Islet of Langerhans (tissue), 1 donor: ENCODE results near the gene BPIFA2.
"Not testable (repeated sequence)": the region's sequence is repeated elsewhere in the genome, so short reads cannot be mapped to it uniquely, and the experiment has no call there.

Experiments
- FAIRE-seq: peaks from one replicate; lab custom pipeline; 2011; peaks lifted over from hg19 to GRCh38; lab: Jason Lieb, UNC

BPIFA2 gene

DNA sequence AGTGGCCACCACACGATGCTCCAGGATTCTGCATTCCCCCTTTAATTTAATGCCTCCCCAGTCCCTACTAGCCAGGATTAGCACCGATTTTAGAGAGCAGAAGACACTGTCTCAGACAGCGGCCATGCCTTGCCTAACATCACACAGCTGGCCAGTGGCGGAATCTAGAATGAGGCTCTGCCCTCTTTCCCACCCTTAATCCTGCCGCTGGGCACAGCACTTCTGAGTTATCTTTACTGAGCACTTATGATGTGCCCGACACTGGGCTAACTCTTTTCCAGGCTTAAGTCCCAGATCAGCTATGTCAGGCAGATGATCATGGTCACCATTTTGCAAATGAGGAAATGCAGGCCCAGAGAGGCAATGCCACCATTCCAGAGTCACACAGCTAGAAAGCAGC is 5.6 kb upstream of the BPIFA2 start:
- no peak for FAIRE-seq

DNA sequence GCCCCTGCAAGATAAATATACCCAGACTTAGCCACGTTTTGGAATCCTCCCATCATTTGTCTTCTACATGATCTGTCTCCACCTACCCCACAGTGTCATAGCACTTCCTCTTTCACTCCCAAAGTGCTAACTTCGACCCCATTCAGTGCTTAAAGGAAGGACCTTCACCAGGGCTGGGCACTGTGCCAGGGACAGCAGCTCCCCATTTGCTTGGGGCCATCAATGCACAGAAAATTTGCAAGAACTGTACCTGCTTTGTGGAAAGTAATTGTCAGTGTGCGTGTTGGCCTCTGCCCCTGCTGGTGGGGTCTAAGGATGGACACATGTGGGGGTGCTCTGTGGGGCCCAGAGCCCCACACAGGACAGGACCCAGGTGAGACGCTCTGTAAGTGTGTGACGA is 5.2 kb upstream of the BPIFA2 start:
- FAIRE-seq = no peak

DNA sequence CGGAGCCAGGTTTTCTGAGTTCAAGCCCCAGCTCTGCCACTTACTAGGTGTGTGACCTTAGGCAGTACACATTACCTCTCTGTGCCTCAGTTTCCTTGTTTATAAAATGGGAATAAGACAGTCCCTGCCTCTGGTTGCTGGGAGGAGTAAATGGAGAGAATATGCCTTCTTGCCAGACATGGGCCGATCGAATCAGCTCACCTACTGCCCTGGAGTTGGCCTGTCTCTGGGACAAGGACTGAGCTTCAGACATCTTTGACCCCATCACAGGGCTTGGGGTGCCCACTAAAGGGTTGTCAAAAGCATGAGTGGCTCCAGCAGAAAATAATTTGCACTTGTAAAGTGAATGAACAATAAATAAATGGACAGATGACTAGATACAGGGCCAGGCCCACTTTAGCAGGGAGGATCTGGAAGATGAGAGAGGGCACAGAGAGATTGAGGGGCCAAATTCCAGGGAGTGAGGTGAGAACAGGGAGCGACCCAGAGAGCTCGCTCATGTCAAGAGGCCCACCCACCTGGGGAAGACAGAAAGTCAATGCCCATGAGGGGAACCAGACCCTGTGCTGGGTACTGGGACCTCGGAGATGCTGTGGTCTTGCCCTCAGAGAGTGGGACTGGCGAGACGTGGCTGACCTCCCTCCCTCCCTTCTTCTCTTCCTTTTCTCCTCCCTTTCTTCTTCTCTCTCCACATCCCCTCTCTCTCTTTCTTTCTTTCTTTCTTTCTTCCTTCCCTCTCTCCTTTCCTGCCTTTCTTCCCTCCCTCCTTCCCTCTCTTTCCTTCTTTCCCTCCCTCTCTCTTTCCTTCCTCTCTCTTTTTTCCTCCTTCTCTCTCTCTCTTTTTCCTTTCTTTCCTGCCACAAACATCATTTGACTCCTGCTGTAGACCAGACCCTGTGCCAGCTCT is 3.9 kb upstream of the BPIFA2 start:
- FAIRE-seq = no peak

DNA sequence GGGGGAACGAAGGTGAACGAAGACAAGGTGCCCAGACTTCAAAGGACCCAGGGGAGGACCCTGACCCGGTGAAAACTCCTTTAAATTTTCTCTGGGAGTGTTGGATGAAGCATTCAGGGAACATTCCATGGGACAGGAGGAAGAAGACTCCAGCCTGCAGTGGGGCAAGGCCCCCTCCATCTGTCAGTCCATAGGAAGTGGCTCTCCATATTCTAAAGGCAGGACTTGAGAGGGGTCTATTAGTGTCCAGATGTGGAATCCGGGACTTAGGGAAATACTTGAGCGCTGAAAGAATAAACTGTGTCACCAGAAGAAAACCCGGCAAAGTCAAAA is 3.2 kb upstream of the BPIFA2 start:
- FAIRE-seq = no peak

DNA sequence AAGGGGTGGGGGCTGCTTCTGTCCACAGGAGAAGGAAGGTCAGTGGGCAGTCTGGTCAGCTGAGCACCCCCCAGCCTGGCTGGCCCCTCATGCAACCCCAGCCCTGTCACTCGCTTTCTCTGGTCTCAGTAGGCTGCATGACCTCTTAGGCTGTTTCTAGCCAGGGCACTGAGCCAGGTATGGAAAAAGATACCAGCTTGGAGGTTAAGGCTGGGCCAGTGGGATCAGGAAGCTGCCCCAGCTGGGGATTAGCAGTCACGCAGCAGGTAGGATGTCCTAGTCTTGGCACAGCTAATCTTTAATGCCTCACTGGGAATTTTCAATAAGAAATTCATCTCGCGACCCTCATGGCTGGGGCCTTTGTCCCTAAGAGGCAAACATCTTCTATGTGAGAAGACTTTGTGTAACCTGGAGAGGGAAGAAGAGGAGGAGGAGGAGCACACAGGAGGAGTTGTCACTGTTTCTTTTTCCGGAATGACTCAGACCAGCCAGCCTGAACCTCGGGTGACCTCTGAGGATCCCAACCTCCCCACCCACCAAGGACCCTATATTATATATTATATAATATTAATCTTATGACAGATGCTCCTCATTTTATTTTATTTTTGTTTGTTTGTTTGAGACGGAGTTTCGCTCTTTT is 2.4 kb upstream of the BPIFA2 start:
- FAIRE-seq = no peak

DNA sequence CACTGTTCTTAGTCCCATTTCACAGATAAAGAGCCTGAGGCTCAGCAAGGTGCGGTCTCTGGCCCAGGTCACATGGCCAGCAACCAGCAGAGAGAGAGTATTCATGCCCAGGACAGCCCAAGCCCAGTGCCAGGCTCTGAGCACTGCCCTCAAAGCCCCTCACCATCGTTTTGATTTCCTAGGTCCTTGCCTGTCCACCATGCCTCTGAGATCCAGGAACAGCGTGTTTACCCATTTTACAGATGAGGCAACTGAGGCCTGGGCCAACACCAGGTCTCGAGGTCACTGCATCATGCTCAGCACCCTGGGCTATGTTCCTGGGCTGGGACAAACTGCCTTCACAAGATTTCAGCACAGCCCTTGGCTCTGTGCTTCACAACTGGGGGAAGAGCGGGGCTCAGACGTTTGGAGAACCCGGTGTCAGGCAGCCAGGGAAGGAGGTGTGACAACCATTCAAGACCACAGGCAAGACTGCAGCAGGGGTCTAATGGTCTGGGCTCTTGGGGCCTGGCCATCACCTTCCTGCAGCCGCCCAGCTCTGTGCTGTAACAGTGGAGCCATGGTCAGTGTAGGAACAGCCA is 1.3 kb upstream of the BPIFA2 start:
- FAIRE-seq = no peak

DNA sequence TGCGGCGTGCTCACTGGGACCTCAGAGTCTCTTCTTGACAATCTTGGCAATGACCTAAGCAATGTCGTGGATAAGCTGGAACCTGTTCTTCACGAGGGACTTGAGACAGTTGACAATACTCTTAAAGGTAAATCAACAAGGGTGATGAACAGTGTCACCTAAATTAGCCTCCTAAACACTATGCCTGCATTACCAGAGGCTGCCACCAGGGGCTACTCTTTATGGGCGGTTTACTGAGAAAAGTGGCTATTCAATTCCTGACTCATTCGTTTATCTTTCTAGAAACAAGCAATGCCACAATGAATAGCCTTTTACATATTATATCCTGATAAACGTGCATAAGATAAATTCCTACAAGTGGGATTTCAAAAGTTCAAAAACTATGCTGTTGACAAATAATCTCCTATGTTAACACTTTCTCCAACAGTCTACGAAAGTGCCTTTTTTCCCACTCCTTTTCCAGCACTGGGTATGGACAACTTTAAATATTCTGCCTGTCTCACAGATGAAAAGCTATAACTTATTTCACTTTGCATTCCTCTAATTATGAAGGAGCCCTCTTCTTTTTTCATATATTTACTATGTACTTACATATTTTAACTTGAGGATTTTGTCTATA is 1.3 kb downstream of the BPIFA2 start:
- FAIRE-seq = no peak

DNA sequence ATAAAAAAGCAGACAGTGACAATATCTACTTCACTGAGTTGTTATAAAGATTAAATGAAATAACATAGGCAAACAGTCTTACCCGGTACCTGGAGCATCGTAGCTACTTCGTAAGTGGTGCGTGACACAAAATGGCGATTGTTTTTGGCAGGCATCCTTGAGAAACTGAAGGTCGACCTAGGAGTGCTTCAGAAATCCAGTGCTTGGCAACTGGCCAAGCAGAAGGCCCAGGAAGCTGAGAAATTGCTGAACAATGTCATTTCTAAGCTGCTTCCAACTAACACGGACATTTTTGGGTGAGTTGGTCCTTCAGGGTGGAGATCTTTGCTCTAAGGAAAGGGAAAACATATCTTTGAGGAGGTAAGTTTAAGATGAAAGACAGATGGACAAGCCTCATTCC is 4.8 kb downstream of the BPIFA2 start:
- FAIRE-seq = no peak

DNA sequence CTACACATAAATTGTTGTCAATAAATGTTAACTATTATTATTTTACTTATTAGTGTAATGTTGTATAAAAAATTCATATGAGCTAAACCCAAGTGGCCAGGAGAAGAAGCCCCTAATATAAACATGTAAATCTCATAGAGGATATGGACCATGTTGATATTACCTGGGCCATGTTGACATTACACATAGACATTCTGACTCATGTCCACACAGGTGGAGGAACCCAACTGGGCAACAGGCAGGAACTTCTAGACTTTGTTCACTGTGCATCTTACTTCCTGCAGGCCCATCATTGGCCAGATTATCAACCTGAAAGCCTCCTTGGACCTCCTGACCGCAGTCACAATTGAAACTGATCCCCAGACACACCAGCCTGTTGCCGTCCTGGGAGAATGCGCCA is 7.2 kb downstream of the BPIFA2 start:
- FAIRE-seq = no peak

DNA sequence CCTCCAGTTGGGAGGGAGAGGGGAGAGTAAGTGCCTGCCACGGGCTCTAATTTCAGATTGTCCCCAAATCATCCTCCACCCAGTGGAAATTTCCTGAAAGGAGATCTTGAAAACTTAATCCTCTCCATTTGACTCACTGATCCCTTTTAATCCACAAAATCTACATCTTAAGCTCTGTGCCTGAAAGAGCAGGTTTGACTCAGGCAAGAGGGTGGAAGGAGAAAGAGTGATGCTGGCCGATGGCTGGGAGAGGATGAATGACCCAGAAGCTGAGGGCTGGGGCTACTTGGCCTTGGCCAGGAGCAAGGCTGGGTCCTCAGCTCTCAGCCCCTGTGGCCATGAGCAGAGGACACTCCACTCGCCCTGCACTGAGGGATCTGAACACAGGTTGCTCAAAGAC is 8.1 kb downstream of the BPIFA2 start:
- FAIRE-seq = no peak

DNA sequence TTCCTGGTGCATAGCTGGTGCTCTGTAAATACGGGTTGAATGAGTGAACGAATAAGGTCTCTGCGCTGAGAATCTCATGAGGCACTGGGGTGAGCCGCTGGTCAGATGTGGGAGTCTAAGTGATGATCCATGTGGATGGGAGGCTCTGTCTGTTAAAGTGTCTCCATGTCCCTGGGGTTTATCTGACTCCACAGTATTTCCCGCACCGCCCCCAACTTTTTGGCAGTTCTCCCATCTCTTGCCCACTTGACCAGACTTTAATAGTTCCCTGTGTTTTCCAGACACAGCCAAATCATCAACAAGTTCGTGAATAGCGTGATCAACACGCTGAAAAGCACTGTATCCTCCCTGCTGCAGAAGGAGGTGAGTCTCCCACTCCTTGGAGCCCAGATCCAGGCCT is 9.9 kb downstream of the BPIFA2 start:
- FAIRE-seq = no peak

DNA sequence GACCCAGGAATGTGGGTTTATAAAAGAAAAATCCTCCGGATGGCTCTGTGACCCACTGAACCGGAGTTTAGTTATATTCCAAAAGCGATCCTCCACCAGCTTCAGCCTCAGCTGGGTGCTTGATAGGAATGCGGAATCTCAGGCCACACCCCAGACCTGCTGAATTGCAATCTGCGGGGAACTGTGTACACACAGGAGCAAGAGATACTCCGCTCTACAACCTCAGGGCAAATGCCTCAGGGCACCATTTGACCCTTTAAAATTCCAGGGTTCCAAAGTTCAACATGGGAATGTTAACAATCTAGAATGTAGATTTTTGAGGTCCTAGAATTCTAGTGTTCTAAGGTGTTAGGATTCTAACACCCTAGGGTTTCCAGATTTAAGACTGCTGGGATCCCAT is 10.8 kb downstream of the BPIFA2 start:
- no peak for FAIRE-seq

DNA sequence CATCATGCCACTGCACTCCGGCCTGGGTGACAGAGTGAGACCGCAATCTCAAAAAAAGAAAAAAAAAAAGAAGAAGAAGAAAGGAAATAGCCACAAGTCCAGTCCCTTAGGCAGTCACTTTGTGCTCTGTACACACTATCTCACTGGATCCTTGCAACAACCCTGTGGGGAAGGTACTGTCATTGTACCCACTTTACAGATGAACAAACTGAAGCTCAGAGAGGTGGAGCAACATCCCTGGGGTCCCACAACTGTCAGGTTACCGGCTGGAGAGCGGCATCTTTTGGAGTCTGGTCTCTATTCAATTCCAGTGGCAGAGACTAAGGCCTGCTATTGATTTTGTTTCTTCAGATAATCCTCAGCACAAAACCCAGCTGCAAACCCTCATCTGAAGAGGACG is 12.2 kb downstream of the BPIFA2 start:
- no peak for FAIRE-seq

DNA sequence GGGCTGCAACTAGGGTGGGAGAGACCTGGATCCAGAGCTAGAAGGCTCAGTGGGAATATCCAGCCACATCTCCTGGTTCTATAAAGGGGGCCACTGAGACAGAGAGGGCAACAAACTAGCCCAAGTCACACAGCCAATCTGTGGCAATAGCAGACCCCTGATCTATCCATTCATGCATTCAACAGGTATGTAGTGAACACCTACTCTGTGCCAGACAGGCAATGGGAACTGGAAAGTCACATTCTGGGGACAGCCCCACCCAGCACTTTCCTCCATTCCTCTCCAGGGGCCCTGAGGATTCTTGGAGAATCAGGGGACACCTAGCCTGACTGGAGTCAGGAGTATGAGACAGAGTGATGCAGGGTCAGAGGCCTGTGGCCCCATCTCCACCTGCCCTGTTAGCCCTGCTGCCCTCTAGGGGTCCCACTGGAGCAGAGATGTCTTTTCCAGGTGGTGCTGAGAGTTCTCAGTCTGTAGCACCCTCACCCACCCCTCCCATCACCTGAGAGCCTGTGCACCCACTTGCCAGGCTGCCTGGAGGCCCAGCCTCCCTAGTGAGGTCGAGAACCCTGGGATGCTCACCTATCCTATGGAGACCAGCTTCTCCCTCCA is 13.6 kb downstream of the BPIFA2 start:
- FAIRE-seq = no peak

DNA sequence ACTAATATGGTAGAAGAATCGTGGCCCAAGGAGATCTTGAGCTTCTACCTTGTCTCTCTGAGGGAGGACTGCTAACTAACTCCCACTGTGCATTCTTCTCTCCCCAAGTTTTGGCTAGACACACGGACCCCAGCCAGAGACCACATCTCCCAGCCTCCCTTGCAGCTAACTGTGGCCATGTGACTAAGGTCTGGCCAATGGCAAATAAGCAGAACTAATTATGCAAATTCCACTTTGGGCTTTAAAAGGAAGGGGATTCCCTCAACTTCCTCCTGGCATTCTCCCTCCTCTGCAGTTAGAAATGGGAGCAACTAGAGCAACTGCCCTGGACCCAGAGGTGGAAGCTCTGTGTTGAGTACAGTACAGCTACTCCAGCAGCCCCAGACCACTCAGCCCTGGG is 15.4 kb downstream of the BPIFA2 start:
- no peak for FAIRE-seq

DNA sequence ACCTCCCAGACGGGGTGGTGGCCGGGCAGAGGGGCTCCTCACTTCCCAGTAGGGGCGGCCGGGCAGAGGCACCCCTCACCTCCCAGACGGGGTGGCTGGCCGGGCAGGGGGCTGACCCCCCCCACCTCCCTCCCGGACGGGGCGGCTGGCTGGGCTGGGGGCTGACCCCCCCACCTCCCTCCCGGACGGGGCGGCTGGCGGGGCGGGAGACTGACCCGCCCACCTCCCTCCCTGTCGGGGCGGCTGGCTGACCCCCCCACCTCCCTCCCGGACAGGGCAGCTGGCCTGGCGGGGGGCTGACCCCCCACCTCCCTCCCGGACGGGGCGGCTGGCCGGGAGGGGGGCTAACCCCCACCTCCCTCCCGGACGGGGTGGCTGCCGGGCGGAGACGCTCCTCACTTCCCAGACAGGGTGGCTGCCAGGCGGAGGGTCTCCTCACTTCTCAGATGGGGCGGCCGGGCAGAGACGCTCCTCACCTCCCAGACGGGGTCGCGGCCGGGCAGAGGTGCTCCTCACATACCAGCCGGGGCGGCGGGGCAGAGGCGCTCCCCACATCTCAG is 17.2 kb downstream of the BPIFA2 start:
- FAIRE-seq = not testable (repeated sequence)

DNA sequence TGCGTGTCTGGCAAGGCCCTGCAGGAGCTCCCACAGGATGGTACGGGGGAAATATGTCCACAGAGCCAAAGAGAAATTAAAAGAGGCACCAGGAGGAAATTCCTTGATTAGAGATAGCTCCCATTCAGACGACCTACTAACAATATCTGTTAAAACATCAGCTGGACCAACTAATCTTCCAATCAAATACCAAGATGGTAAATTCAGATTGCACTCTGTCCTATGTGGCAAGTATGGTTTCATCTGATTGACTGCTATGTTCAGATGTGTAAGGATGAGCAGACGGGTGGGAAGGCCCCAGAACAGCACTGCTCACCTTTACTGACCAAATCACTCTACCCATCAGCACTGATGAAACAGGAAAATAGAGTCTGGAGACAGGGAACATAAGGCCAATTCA is 19.5 kb downstream of the BPIFA2 start:
- FAIRE-seq = no peak

DNA sequence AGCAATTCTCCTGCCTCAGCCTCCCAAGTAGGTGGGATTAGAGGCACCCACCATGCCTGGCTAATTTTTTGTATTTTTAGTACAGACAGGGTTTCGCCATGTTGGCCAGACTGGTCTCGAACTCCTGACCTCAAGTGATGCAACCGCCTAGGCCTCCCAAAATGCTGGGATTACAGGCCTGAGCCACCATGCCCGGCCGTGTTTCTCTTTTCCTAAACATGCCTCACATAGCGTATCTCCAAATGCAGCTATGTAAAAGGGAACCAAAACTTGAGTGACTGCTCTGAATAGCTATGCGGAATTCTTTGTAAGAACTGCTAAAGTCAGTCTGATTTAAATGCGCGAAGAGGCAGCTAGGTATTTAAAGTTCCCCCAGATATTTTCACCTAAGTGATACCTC is 20.5 kb downstream of the BPIFA2 start:
- FAIRE-seq = no peak

DNA sequence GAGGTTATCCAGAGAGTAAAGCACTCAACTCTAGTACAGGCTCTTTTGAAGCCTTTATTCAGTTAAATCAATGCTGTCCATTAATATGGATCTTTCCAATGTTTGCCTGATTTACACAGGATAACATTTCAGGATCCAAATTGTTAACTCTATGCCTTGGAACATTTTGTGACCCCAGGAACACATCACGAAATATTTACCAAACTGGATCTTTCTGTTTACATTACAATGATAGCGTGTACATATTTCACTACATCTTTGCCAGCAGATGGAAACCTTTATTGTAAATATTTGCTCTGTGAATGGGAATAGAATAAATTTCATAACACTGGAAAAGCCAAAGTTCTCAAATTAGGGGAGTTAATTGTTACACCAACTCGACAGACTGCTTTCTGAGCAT is 23.5 kb downstream of the BPIFA2 start:
- FAIRE-seq = peak; percentile 38

DNA sequence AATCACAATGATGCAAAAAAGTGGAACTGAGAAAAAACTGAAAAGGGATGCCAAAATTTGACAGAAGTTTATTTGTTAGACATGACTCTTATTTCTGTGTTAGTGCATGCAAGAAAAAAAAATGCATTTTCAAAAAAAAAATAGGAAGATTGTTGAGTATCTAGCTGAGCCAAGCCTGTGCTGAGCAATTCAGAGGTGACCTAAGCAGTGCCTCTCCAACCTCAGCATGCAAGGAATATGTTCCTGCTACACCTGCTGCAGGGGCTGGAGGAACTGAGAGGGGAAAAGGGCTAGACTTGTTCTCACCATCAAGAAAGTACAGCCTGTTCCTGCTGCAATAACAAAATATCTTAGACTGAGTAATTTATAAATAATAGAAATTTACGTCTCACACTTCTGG is 24.0 kb downstream of the BPIFA2 start:
- FAIRE-seq = no peak

DNA sequence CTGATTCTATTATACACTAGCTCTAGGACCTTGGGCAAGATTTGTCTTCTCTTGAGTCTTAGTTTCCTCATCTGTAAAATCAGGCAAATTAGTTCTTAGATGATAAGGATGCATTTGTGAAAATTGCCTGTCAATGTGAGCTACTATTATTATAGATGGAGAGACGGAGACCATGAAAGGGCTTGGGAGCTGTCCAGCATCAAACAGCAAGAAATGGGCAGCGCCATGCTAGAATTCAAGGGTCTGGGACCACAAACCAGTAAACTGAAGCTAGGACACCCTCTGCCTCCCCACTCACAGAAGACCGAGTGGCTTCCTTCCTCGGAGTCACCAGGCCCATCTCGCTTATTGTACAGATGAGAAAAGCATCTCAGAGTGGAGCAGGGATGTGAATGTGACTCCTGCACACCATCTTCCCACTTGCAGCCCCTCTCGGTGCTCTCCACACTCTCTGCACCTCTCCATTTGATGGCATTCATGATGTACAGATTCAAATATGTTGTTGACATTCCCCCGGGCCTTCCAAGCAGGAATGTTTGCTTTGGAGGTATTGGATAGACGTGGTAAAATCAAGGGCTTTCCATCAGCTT is 25.0 kb downstream of the BPIFA2 start:
- FAIRE-seq = no peak

DNA sequence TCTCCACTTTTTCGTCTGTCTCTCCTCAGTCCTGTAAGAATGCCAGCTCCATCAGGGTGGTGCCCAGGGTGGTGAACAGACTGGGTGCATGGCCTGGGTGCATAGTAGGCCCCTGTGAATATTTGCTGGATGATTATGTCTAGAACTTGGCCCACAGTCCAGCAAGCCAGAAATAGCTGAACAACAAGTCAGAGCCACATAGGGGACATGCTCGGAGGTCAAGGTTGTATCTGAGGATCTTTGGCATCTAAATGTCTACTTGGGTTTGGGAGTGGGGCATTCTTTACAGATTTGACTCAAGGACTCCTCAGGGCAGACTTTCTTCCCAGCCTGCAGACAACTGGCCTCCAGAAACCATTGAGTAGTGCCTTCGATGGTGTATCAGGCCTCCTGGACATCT is 31.1 kb downstream of the BPIFA2 start:
- no peak for FAIRE-seq
